Smooth muscle cell (in vitro differentiated cells): ENCODE results near the gene GABRG3. TPM values are rescaled to one million over a fixed set of nuclear protein-coding genes. Genes with fewer than 3 reads are reported as not detected.

Source experiments
- DNase-seq: peaks from one replicate; lab custom pipeline; 2025; ENCODE audit not compliant: unreplicated experiment; lab: John Stamatoyannopoulos, UW
- H2AFZ ChIP-seq: fragments of 200-600 bp; sonication (generic); 2 replicates; pipeline ENCODE4 v1.6.0; 2016; ENCODE audit warnings: antibody characterized with exemption, low read depth, mild to moderate bottlenecking
- H3F3A ChIP-seq: fragments of 200-600 bp; sonication (generic); 2 replicates; pipeline ENCODE4 v1.6.0; 2017; ENCODE audit warnings: antibody characterized with exemption, low read depth
- H3K27ac ChIP-seq: fragments of 200-600 bp; sonication (generic); 2 replicates; pipeline ENCODE4 v1.5.1; 2016; ENCODE audit warnings: low read depth, mild to moderate bottlenecking
- H3K27me3 ChIP-seq: fragments of 200-600 bp; sonication (generic); 2 replicates; pipeline ENCODE4 v1.6.1; 2016; ENCODE audit warnings: low read depth, mild to moderate bottlenecking
- H3K36me3 ChIP-seq: fragments of 200-600 bp; sonication (generic); 2 replicates; pipeline ENCODE4 v1.5.1; 2016; ENCODE audit warnings: low read depth
- H3K4me1 ChIP-seq: fragments of 200-600 bp; sonication (generic); 2 replicates; pipeline ENCODE4 v1.5.1; 2016; ENCODE audit warnings: low read depth
- H3K4me2 ChIP-seq: fragments of 200-600 bp; sonication (generic); 2 replicates; pipeline ENCODE4 v1.6.0; 2016; ENCODE audit warnings: mild to moderate bottlenecking
- H3K4me3 ChIP-seq: fragments of 200-600 bp; sonication (generic); 2 replicates; pipeline ENCODE4 v1.5.1; 2016; ENCODE audit warnings: mild to moderate bottlenecking
- H3K79me2 ChIP-seq: fragments of 200-600 bp; sonication (generic); 2 replicates; pipeline ENCODE4 v1.6.0; 2016; ENCODE audit warnings: low read depth, mild to moderate bottlenecking
- H3K9ac ChIP-seq: fragments of 200-600 bp; sonication (generic); 2 replicates; pipeline ENCODE4 v1.6.0; 2016; ENCODE audit warnings: low read depth
- H3K9me3 ChIP-seq: fragments of 200-600 bp; sonication (generic); replicated peaks from 2 replicates; pipeline ENCODE4 v1.5.1; 2016; ENCODE audit warnings: low read depth
- H4K20me1 ChIP-seq: fragments of 200-600 bp; sonication (generic); 2 replicates; pipeline ENCODE4 v1.6.0; 2016; ENCODE audit warnings: low read depth
- WGBS: methylation state at CpG from one replicate; pipeline ENCODE4 v1.1.7; 2016; ENCODE audit warnings: low lambda C conversion rate; 5-methylcytosine and 5-hydroxymethylcytosine counted together
- polyA plus RNA-seq: library from polyadenylated mRNA; unstranded; fragments of >200 nt; fragmentation: Nextera tagmentation; extraction: Ambion mirVana; gene quantifications from 2 replicates; pipeline ENCODE4 v1.2.1, GENCODE V29; 2016
- total RNA-seq: library from RNA; depleted of rRNA; stranded (reverse); fragments of >200 nt; gene quantifications from 2 replicates; pipeline ENCODE4 v1.2.3, GENCODE V29; 2014
- TF ChIP-seq, protein P1 (sequence below): fragments of 200-600 bp; sonication (generic); IDR thresholded peaks from 2 replicates; pipeline ENCODE4 v1.5.1; 2017; ENCODE audit warnings: borderline replicate concordance, mild to moderate bottlenecking, antibody characterized with exemption; ENCODE audit not compliant: insufficient read depth, poor library complexity, severe bottlenecking

Gene GABRG3
- total and polyA plus RNA-seq, 2 experiments from 2014 or later, result under 0.01 TPM; not detected in 1

DNA sequence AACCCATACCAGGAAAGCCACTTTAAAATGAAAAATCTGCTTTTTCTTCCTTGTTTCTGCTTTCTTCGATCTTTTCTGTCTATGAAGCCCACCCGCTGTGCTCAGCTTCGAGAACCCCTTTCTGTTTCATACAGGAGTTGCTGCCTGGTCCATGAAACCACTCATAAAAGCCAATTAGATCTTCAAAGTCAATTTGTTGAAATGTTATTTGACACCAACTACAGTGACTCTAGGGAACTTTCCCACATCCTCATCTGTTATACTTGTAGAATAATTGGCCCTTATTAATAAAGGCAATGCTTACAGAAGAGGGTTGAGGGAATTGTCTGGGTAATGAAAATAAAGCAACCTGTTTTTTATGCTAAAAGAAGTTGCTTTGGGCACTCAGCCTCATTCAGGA lies 604.5 kb downstream of the GABRG3 start:
- Histone ChIP-seq H3K36me3 (no peaks in the 10 kb centered on the region), H3K9ac (no peak overlapping the region), H3K4me3 (no peak overlapping the region), H2AFZ (no peak overlapping the region), H3K27ac (no peak overlapping the region), H4K20me1 (no peaks in the 10 kb centered on the region), H3K79me2 (no peaks in the 10 kb centered on the region), H3K4me1 (no peaks in the 10 kb centered on the region), H3K9me3 (no peaks in the 10 kb centered on the region), H3F3A (no peaks in the 10 kb centered on the region), H3K27me3 (no peaks in the 10 kb centered on the region), H3K4me2 (no peak overlapping the region)
- DNase-seq, result no peak
- TF ChIP-seq, protein P1, sequence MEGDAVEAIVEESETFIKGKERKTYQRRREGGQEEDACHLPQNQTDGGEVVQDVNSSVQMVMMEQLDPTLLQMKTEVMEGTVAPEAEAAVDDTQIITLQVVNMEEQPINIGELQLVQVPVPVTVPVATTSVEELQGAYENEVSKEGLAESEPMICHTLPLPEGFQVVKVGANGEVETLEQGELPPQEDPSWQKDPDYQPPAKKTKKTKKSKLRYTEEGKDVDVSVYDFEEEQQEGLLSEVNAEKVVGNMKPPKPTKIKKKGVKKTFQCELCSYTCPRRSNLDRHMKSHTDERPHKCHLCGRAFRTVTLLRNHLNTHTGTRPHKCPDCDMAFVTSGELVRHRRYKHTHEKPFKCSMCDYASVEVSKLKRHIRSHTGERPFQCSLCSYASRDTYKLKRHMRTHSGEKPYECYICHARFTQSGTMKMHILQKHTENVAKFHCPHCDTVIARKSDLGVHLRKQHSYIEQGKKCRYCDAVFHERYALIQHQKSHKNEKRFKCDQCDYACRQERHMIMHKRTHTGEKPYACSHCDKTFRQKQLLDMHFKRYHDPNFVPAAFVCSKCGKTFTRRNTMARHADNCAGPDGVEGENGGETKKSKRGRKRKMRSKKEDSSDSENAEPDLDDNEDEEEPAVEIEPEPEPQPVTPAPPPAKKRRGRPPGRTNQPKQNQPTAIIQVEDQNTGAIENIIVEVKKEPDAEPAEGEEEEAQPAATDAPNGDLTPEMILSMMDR, result no peak
- 86% methylated on average over 3 of the region's 3 CpGs for WGBS

GRCh38 chr15:27576576-27576975 lies 605.6 kb downstream of the GABRG3 start:
- Histone ChIP-seq H2AFZ (no peak overlapping the region), H3K4me2 (no peak overlapping the region), H3K27ac (no peak overlapping the region), H3K36me3 (no peaks in the 10 kb centered on the region), H3K9me3 (no peaks in the 10 kb centered on the region), H3K4me3 (no peak overlapping the region), H3K79me2 (no peaks in the 10 kb centered on the region), H3K27me3 (no peaks in the 10 kb centered on the region), H3K4me1 (no peaks in the 10 kb centered on the region), H3F3A (no peaks in the 10 kb centered on the region), H3K9ac (no peak overlapping the region), H4K20me1 (no peaks in the 10 kb centered on the region)
- DNase-seq, result no peak
- TF ChIP-seq, protein P1, result no peak
- WGBS, result 93% methylated on average over 1 of the region's 1 CpG

GRCh38 chr15:27579738-27580137 lies 608.8 kb downstream of the GABRG3 start:
- H3K4me2 ChIP-seq, result no peak overlapping the region
- H3K27me3 ChIP-seq, result no peaks in the 10 kb centered on the region
- WGBS, result 80% methylated on average over 5 of the region's 5 CpGs
- no peak overlapping the region for H3K27ac ChIP-seq
- H4K20me1 ChIP-seq, result no peaks in the 10 kb centered on the region
- no peak overlapping the region for H2AFZ ChIP-seq
- H3K4me3 ChIP-seq, result no peak overlapping the region
- H3K79me2 ChIP-seq, result no peaks in the 10 kb centered on the region
- no peaks in the 10 kb centered on the region for H3K36me3 ChIP-seq
- DNase-seq, result no peak
- TF ChIP-seq, protein P1, result no peak
- H3K4me1 ChIP-seq, result no peaks in the 10 kb centered on the region
- H3K9ac ChIP-seq, result no peak overlapping the region
- no peaks in the 10 kb centered on the region for H3F3A ChIP-seq
- no peaks in the 10 kb centered on the region for H3K9me3 ChIP-seq

DNA sequence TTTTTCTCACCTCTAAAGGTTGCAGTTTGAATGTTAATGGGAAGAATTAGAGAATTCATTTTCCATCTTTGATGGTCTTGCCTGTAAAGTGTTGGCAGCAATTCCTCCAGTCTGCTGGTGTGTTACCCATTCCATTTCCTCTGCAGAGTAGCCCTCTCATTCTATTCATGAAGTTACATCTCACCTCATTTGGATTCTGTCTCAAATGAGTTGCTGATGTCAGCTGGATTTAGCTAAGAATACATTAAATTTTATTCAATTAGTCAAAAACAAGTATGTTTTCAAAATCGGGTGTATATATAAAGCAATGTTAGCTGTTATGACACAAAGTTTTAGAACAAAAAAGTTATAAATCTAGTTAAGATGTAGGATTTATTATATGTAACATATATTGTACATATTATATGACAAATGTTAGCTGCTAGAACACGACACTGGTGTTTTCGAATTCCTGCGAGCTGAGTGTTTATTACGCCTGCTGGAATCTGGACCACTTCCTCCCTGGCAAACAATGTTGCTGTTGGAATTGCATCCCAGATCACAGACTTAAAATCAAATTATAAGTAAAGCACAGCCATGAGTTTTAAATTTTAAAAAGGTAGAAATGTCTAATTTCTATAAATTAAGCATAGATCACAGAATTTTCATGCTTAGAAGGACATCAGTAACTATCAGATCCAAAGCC lies 611.9 kb downstream of the GABRG3 start:
- Histone ChIP-seq H3K4me3 (no peak overlapping the region), H3K9me3 (no peaks in the 10 kb centered on the region), H3K79me2 (no peaks in the 10 kb centered on the region), H3F3A (no peaks in the 10 kb centered on the region), H3K27ac (no peak overlapping the region), H3K36me3 (no peaks in the 10 kb centered on the region), H3K4me2 (no peak overlapping the region), H2AFZ (no peak overlapping the region), H3K27me3 (no peaks in the 10 kb centered on the region), H3K4me1 (no peaks in the 10 kb centered on the region), H3K9ac (no peak overlapping the region), H4K20me1 (no peaks in the 10 kb centered on the region)
- TF ChIP-seq, protein P1, result no peak
- no peak for DNase-seq
- WGBS, result 78% methylated on average over 5 of the region's 5 CpGs
